HL-60 (cell line): Measurements from ENCODE around the gene WNT11.

Experiments
- GABPA ChIP-seq: IDR thresholded peaks from 2 replicates; pipeline ENCODE4 v1.6.1; 2012; ENCODE audit warnings: low read depth
- POLR2AphosphoS5 ChIP-seq: IDR thresholded peaks from 2 replicates; pipeline ENCODE4 v1.6.1; 2012; ENCODE audit warnings: low read depth
- REST ChIP-seq: IDR thresholded peaks from 2 replicates; pipeline ENCODE4 v1.6.1; 2012; ENCODE audit warnings: low read depth; ENCODE audit not compliant: insufficient replicate concordance
- TF ChIP-seq, protein P1 (sequence below): IDR thresholded peaks from one replicate; pipeline ENCODE4 v1.5.1; 2011; ENCODE audit warnings: low read length, control low read depth, inconsistent platforms; ENCODE audit not compliant: insufficient read depth

DNA sequence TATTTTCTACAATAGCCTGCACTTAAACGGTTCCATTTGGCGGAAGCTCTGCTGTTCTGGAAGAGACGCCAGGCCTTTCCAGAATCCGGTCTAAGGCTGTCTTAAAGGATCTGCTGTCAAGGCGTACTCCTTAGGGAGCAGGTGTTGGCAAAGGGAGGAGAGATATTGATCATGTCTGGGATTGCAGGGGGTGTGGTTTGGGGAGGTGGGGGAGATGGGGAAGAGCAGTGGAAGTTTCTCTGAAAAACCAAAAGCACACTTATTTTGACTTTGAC lies 22.5 kb upstream of the WNT11 start:
- TF ChIP-seq, protein P1, sequence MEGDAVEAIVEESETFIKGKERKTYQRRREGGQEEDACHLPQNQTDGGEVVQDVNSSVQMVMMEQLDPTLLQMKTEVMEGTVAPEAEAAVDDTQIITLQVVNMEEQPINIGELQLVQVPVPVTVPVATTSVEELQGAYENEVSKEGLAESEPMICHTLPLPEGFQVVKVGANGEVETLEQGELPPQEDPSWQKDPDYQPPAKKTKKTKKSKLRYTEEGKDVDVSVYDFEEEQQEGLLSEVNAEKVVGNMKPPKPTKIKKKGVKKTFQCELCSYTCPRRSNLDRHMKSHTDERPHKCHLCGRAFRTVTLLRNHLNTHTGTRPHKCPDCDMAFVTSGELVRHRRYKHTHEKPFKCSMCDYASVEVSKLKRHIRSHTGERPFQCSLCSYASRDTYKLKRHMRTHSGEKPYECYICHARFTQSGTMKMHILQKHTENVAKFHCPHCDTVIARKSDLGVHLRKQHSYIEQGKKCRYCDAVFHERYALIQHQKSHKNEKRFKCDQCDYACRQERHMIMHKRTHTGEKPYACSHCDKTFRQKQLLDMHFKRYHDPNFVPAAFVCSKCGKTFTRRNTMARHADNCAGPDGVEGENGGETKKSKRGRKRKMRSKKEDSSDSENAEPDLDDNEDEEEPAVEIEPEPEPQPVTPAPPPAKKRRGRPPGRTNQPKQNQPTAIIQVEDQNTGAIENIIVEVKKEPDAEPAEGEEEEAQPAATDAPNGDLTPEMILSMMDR = no peak
- TF ChIP-seq POLR2AphosphoS5 (no peak), REST (no peak), GABPA (no peak)
